ENCODE data around the gene HIF3A. TPM values are rescaled to one million over a fixed set of nuclear protein-coding genes. Genes with fewer than 3 reads are reported as not detected.

HIF3A gene
- total and polyA plus RNA-seq, 2 of the 8 experiments (the other 6 are each of a cell fraction or from before 2014, with no cell fraction given): 38.6 to 38.8 TPM

DNA sequence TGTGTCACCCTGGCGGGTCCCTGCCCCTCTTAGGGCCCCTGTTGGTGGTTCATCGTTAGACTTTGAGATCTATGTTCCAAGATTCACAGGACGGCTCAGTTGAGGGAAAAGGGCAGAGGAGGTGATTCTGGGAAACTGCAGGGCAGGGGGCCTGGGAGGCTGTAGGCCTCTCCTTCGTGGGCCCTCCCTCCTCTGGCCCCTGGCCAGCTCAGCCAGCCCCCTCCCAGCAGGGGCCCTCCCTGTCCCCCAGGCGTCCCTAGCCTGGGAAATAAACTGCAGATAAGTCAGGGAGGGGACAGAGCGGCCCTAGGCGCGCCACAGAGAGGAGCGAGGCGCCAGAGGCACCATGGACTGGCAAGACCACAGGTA is 6.5 kb downstream of the HIF3A start:
- H3K36me3 ChIP-seq (ENCODE audit: control insufficient read depth in 2 of 4, insufficient read depth in 4 of 4, low read length in 3 of 4): peaks cover 6 to 35% (median 20%) of the 10 kb centered on the region in 4 experiments; a peak in 6 of 8 replicates
- peaks cover 0 to 1% of the 10 kb centered on the region in 2 experiments for H4K20me1 ChIP-seq (replicated peaks in 1 of 2; ENCODE audit: control insufficient read depth in 1 of 2, insufficient read depth in 2 of 2, low read length in 2 of 2)
- H2BK15ac ChIP-seq (ENCODE audit: low read length): peak overlapping the region; percentile 88; the same call in 1 of the 2 replicates
- peak overlapping the region; percentile 31 for H2BK120ac ChIP-seq (replicated peaks; ENCODE audit: low read depth, low read length)
- peak overlapping the region; percentile 99 for H4K8ac ChIP-seq (ENCODE audit: extremely low read depth, insufficient read depth, low read length)
- H2AFZ ChIP-seq (ENCODE audit: low read length): no peak overlapping the region
- H3K4ac ChIP-seq (replicated peaks; ENCODE audit: insufficient read length, low read depth, low read length): peak overlapping the region; percentile 99
- H2BK5ac ChIP-seq (ENCODE audit: low read depth, low read length): peak overlapping the region; percentile 78; the same call in 1 of the 2 replicates
- DNase-seq (ENCODE audit: low read depth in 1 of 2, low spot score in 2 of 2): no peak
- no peak overlapping the region for H3K23ac ChIP-seq (ENCODE audit: insufficient read length)
- 0 out of 4 replicates have a peak, but pooled peaks cover 0 to 2% of the 10 kb centered on the region in 2 experiments for H3K79me2 ChIP-seq (ENCODE audit: control insufficient read depth in 1 of 2, insufficient read depth in 2 of 2, low read length in 2 of 2)
- H2BK12ac ChIP-seq (ENCODE audit: low read depth, low read length): peak overlapping the region; percentile 84
- no peak overlapping the region for H3K14ac ChIP-seq (ENCODE audit: insufficient read length)
- CTCF ChIA-PET (ENCODE audit: partially characterized antibody): interaction anchor here (0.8 to 15.4 kb wide), 5 partner anchors 14 to 1807 kb away, joined by 3 to 145 read pairs (median 3); no protein-coding TSS in a partner anchor
- peak overlapping the region; percentile 78 for H3K18ac ChIP-seq (ENCODE audit: extremely low read depth, low read length)
- peaks cover 6 to 37% (median 30%) of the 10 kb centered on the region in 4 experiments for H3K4me1 ChIP-seq (replicated peaks in 1 of 4; ENCODE audit: control insufficient read depth in 3 of 4, insufficient read depth in 4 of 4, low read length in 3 of 4)
- peak overlapping the region; percentile 51 to 62 for H3K4me2 ChIP-seq (ENCODE audit: insufficient read depth in 1 of 2, low read depth in 2 of 2, low read length in 2 of 2)
- H3K4me3 ChIP-seq (ENCODE audit: extremely low read depth in 1 of 4, insufficient read depth in 2 of 4, low read depth in 3 of 4, low read length in 4 of 4): peak overlapping the region in 3 of 4 experiments; percentile 14 to 49 (median 29); a peak in 4 of 8 replicates
- no peaks in the 10 kb centered on the region for H3K27me3 ChIP-seq (replicated peaks in 1 of 4; ENCODE audit: control insufficient read depth in 3 of 4, extremely low read depth in 1 of 4, insufficient read depth in 3 of 4, low read length in 3 of 4)
- H3K23me2 ChIP-seq (ENCODE audit: low read depth, low read length): peaks cover 8% of the 10 kb centered on the region
- H3K9me3 ChIP-seq (ENCODE audit: insufficient read depth in 2 of 2, low read depth in 1 of 2, low read length in 1 of 2): peaks cover 10 to 13% of the 10 kb centered on the region in 2 experiments; a peak in 3 of 4 replicates
- H3K9ac ChIP-seq (replicated peaks in 1 of 4; ENCODE audit: extremely low read depth in 1 of 4, low read depth in 3 of 4, low read length in 3 of 4): peak overlapping the region in 3 of 4 experiments; percentile 10 to 54 (median 44); a peak in 4 of 7 replicates
- no peak for FAIRE-seq
- H4K91ac ChIP-seq (replicated peaks; ENCODE audit: insufficient read length, low read length): peak overlapping the region; percentile 91
- peak overlapping the region; percentile 65; the same call in 1 of the 2 replicates for H2AK5ac ChIP-seq (ENCODE audit: low read depth, low read length)
- H4K5ac ChIP-seq (ENCODE audit: insufficient read length, low read depth, low read length): peak overlapping the region; percentile 17
- POLR2A ChIA-PET (ENCODE audit: partially characterized antibody): interaction anchor here (1.1 to 1.5 kb wide), 3 partner anchors 23 to 44 kb away, joined by 3 to 5 read pairs (median 4); partner anchors contain the start of gene PPP5C
- H3K56ac ChIP-seq (replicated peaks; ENCODE audit: insufficient read length, low read depth, low read length): no peak overlapping the region
- H2BK20ac ChIP-seq (ENCODE audit: low read length): no peak overlapping the region
- H3K79me1 ChIP-seq (ENCODE audit: low read depth, low read length): no peaks in the 10 kb centered on the region
- 53% methylated on average over 9 of the region's 10 CpGs; no CpG with 5 or more reads in 1 of the 2 experiments for WGBS, 2 experiments (ENCODE audit: extremely low coverage in 1 of 2, insufficient coverage in 1 of 2, insufficient read length in 1 of 2, insufficient replicate concordance in 2 of 2, low coverage in 1 of 2, low lambda C conversion rate in 2 of 2, missing lambda C conversion rate in 1 of 2)
- peak overlapping the region; percentile 68 for H3K27ac ChIP-seq (ENCODE audit: low read depth, low read length)
- TF ChIP-seq SIX5 (IDR thresholded peaks at IDR 0.05; ENCODE audit: low read depth, low read length) (no peak), GABPA (IDR thresholded peaks at IDR 0.05; ENCODE audit: borderline replicate concordance, insufficient read depth, low read length) (no peak), NRF1 (IDR thresholded peaks at IDR 0.05; ENCODE audit: low read depth, low read length) (no peak), SP2 (IDR thresholded peaks at IDR 0.05; ENCODE audit: low read length) (no peak), BACH1 (IDR thresholded peaks at IDR 0.05; ENCODE audit: low read length) (no peak), CBX5 (IDR thresholded peaks at IDR 0.05; ENCODE audit: low read depth, low read length) (no peak), HDAC2 (IDR thresholded peaks at IDR 0.05; ENCODE audit: borderline replicate concordance in 1 of 2, low read depth in 2 of 2, low read length in 2 of 2) (no peak), ZNF274 (IDR thresholded peaks at IDR 0.05; ENCODE audit: borderline replicate concordance, extremely low read depth, low read length) (no peak), SIRT6 (IDR thresholded peaks at IDR 0.05; ENCODE audit: low read length) (no peak)
- TF ChIP-seq, protein P1, sequence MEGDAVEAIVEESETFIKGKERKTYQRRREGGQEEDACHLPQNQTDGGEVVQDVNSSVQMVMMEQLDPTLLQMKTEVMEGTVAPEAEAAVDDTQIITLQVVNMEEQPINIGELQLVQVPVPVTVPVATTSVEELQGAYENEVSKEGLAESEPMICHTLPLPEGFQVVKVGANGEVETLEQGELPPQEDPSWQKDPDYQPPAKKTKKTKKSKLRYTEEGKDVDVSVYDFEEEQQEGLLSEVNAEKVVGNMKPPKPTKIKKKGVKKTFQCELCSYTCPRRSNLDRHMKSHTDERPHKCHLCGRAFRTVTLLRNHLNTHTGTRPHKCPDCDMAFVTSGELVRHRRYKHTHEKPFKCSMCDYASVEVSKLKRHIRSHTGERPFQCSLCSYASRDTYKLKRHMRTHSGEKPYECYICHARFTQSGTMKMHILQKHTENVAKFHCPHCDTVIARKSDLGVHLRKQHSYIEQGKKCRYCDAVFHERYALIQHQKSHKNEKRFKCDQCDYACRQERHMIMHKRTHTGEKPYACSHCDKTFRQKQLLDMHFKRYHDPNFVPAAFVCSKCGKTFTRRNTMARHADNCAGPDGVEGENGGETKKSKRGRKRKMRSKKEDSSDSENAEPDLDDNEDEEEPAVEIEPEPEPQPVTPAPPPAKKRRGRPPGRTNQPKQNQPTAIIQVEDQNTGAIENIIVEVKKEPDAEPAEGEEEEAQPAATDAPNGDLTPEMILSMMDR (IDR thresholded peaks at IDR 0.05; ENCODE audit: control extremely low read depth in 1 of 3, insufficient read depth in 1 of 3, low read depth in 1 of 3, low read length in 3 of 3): no peak

Measured in H1 (cell line).